ENCODE data around the gene CDK2AP2.

DNA sequence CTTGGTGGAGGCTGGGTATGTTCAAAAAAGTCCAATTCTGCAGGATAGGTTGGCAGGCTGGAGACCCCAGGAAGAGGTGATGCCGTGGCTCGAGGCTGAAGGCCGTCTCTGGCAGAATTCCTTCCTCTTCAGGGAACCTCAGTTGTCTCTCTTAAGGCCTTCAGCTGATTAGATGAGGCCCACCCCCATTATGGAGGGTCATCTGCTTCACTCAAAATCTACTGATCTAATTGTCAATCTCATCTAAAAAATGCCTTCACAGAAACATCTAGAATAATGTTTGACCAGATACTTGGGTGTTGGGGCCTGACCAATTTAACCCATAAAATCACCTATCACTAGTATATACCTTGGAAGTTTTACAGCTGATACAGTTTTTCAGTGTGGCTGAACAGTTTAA is 48.3 kb upstream of the CDK2AP2 start:
- no peak for TF ChIP-seq CTCF (conservative IDR thresholded peaks at IDR 0.05; ENCODE audit: low read length)
- TF ChIP-seq EZH2phosphoT487 (IDR thresholded peaks at IDR 0.05; ENCODE audit: borderline replicate concordance) = no peak

Measured in Loucy (cell line).